Stimulated activated naive CD8-positive, alpha-beta T cell treated with anti-CD3 and anti-CD28 coated beads, Interleukin-15, amount 100 ng/mL, for 72 hours (primary cell): ENCODE results near the gene ZNF836.
"Not testable (repeated sequence)": the region's sequence is repeated elsewhere in the genome, so short reads cannot be mapped to it uniquely, and the experiment has no call there.

Experiments
- ATAC-seq: fragments of 150-1000 bp; cut with Tn5 transposase; 2 replicates; pipeline ENCODE4 v1.10.0; 2021; ENCODE audit warnings: mild to moderate bottlenecking, moderate library complexity
- DNase-seq, 2 donors: peaks; one replicate each; pipeline ENCODE4 v3.0.0; 2021 to 2022
- H3K27ac Mint-ChIP-seq, 2 donors: one replicate each; pipeline ENCODE4 v1.8.0; 2022; ENCODE audit warnings: mild to moderate bottlenecking in 2 of 2, mixed read lengths in 2 of 2, moderate library complexity in 2 of 2
- H3K27me3 Mint-ChIP-seq: one replicate; pipeline ENCODE4 v1.8.0; 2022; ENCODE audit warnings: mixed read lengths
- H3K4me1 Mint-ChIP-seq: one replicate; pipeline ENCODE4 v1.8.0; 2022; ENCODE audit warnings: mild to moderate bottlenecking, mixed read lengths
- H3K4me3 Mint-ChIP-seq, 2 donors: one replicate each; pipeline ENCODE4 v1.8.0; 2022; ENCODE audit warnings: mild to moderate bottlenecking in 2 of 2, mixed read lengths in 2 of 2, moderate library complexity in 1 of 2
- H3K9me3 Mint-ChIP-seq, 2 donors: one replicate each; pipeline ENCODE4 v1.8.0; 2022; ENCODE audit warnings: mixed read lengths in 2 of 2

Gene ZNF836

GRCh38 chr19:52171321-52172169 is at the start of gene ZNF836:
Gene ZNF836 (minus strand): TSS chr19:52171621. CDS start chr19:52168072, 3,549 bp downstream.
- H3K27me3 Mint-ChIP-seq, result no peaks in the 10 kb centered on the region

GRCh38 chr19:52221031-52221430 is 49.6 kb upstream of the ZNF836 start:
- Mint-ChIP-seq H3K27ac (peak overlapping the region; percentile 19 to 66), H3K4me1 (no peaks in the 10 kb centered on the region)
- ATAC-seq, result no peak

More at GRCh38 chr19:52171321-52172169, at the start of gene ZNF836:
- ATAC-seq, result peak; percentile 98
- DNase-seq, result peak; percentile 85 to 89
- Mint-ChIP-seq H3K4me3 (peak within 1 kb of the TSS; percentile 89 to 94), H3K4me1 (peaks cover 25% of the 10 kb centered on the region), H3K9me3 (peaks cover 4 to 7% of the 10 kb centered on the region in 2 donors), H3K27ac (peak within 1 kb of the TSS; percentile 95 to 96)

GRCh38 chr19:52219611-52220010 is 48.2 kb upstream of the ZNF836 start:
- ATAC-seq (no peak), DNase-seq (peak in 1 of 2 donors; percentile 8)
- Mint-ChIP-seq H3K27me3 (no peaks in the 10 kb centered on the region), H3K27ac (peak overlapping the region; percentile 52 to 98), H3K4me1 (no peaks in the 10 kb centered on the region), H3K9me3 (no peaks in the 10 kb centered on the region), H3K4me3 (no peak overlapping the region)

More at GRCh38 chr19:52221031-52221430, 49.6 kb upstream of the ZNF836 start:
- Mint-ChIP-seq H3K4me3 (no peak overlapping the region), H3K9me3 (no peaks in the 10 kb centered on the region), H3K27me3 (no peaks in the 10 kb centered on the region)
- no peak for DNase-seq

GRCh38 chr19:52217576-52217975 is 46.2 kb upstream of the ZNF836 start:
- Mint-ChIP-seq H3K27ac (peak overlapping the region; percentile 1 to 2), H3K9me3 (no peaks in the 10 kb centered on the region), H3K4me1 (no peaks in the 10 kb centered on the region), H3K4me3 (no peak overlapping the region), H3K27me3 (no peaks in the 10 kb centered on the region)
- DNase-seq, result no peak
- ATAC-seq, result no peak

GRCh38 chr19:52216401-52216800 is 45.0 kb upstream of the ZNF836 start:
- no peak for ATAC-seq
- DNase-seq, result no peak
- Mint-ChIP-seq H3K27ac (peak overlapping the region in 1 of 2 donors; percentile 19), H3K4me3 (no peak overlapping the region), H3K4me1 (no peaks in the 10 kb centered on the region), H3K9me3 (no peaks in the 10 kb centered on the region), H3K27me3 (no peaks in the 10 kb centered on the region)

- no peak overlapping the region for H3K4me3 Mint-ChIP-seq
- H3K27me3 Mint-ChIP-seq, result no peaks in the 10 kb centered on the region
- H3K4me1 Mint-ChIP-seq, result no peaks in the 10 kb centered on the region
- ATAC-seq (no peak), DNase-seq (no peak)
- no peak overlapping the region for H3K27ac Mint-ChIP-seq
- H3K9me3 Mint-ChIP-seq, result no peaks in the 10 kb centered on the region
Measured at GRCh38 chr19:52214241-52214640, 42.8 kb upstream of the ZNF836 start.

GRCh38 chr19:52212572-52213255 is 41.3 kb upstream of the ZNF836 start:
- ATAC-seq (no peak), DNase-seq (no peak)
- Mint-ChIP-seq H3K27me3 (no peaks in the 10 kb centered on the region), H3K4me1 (no peaks in the 10 kb centered on the region), H3K9me3 (no peaks in the 10 kb centered on the region), H3K4me3 (no peak overlapping the region), H3K27ac (peak overlapping the region; percentile 54 to 79)

- ATAC-seq (no peak), DNase-seq (no peak)
- Mint-ChIP-seq H3K27ac (no peak overlapping the region), H3K4me3 (no peak overlapping the region), H3K4me1 (no peaks in the 10 kb centered on the region), H3K9me3 (no peaks in the 10 kb centered on the region), H3K27me3 (no peaks in the 10 kb centered on the region)
Measured at GRCh38 chr19:52211926-52212571, 40.6 kb upstream of the ZNF836 start.

GRCh38 chr19:52211203-52211602 is 39.8 kb upstream of the ZNF836 start:
- Mint-ChIP-seq H3K4me1 (no peaks in the 10 kb centered on the region), H3K27me3 (no peaks in the 10 kb centered on the region), H3K27ac (peak overlapping the region in 1 of 2 donors; percentile 24), H3K4me3 (no peak overlapping the region), H3K9me3 (no peaks in the 10 kb centered on the region)
- ATAC-seq (no peak), DNase-seq (no peak)

- H3K27ac Mint-ChIP-seq, result no peak overlapping the region
- H3K4me1 Mint-ChIP-seq, result peaks cover 23% of the 10 kb centered on the region
- no peaks in the 10 kb centered on the region for H3K27me3 Mint-ChIP-seq
- no peaks in the 10 kb centered on the region for H3K9me3 Mint-ChIP-seq
- ATAC-seq (no peak), DNase-seq (no peak)
- no peak overlapping the region for H3K4me3 Mint-ChIP-seq
Measured at GRCh38 chr19:52206481-52206880, 35.1 kb upstream of the ZNF836 start.

- not testable (repeated sequence) for H3K27me3 Mint-ChIP-seq, H3K27ac Mint-ChIP-seq, DNase-seq, H3K4me3 Mint-ChIP-seq, ATAC-seq, H3K9me3 Mint-ChIP-seq
- H3K4me1 Mint-ChIP-seq, result peaks cover 43% of the 10 kb centered on the region
Measured at GRCh38 chr19:52200755-52201391, 29.5 kb upstream of the ZNF836 start.

GRCh38 chr19:52200044-52200443 is 28.6 kb upstream of the ZNF836 start:
- no peak for DNase-seq
- H3K4me3 Mint-ChIP-seq, result no peak overlapping the region
- H3K27ac Mint-ChIP-seq, result no peak overlapping the region
- peaks cover 35% of the 10 kb centered on the region for H3K4me1 Mint-ChIP-seq
- ATAC-seq, result no peak
- H3K9me3 Mint-ChIP-seq, result no peaks in the 10 kb centered on the region
- H3K27me3 Mint-ChIP-seq, result no peaks in the 10 kb centered on the region

- Mint-ChIP-seq H3K27ac (no peak overlapping the region), H3K4me3 (no peak overlapping the region), H3K4me1 (peaks cover 34% of the 10 kb centered on the region), H3K27me3 (no peaks in the 10 kb centered on the region), H3K9me3 (no peaks in the 10 kb centered on the region)
- DNase-seq, result no peak
- no peak for ATAC-seq
Measured at GRCh38 chr19:52198678-52199077, 27.3 kb upstream of the ZNF836 start.

GRCh38 chr19:52197964-52198363 is 26.5 kb upstream of the ZNF836 start:
- Mint-ChIP-seq H3K27me3 (no peaks in the 10 kb centered on the region), H3K4me1 (peaks cover 37% of the 10 kb centered on the region), H3K9me3 (no peaks in the 10 kb centered on the region), H3K27ac (peak overlapping the region; percentile 13 to 42), H3K4me3 (no peak overlapping the region)
- DNase-seq (no peak), ATAC-seq (no peak)

- no peaks in the 10 kb centered on the region for H3K9me3 Mint-ChIP-seq
- peaks cover 53% of the 10 kb centered on the region for H3K4me1 Mint-ChIP-seq
- ATAC-seq (no peak), DNase-seq (no peak)
- no peaks in the 10 kb centered on the region for H3K27me3 Mint-ChIP-seq
- no peak overlapping the region for H3K4me3 Mint-ChIP-seq
- H3K27ac Mint-ChIP-seq, result no peak overlapping the region
Measured at GRCh38 chr19:52196256-52196967, 25.0 kb upstream of the ZNF836 start.
